ENCODE results near the gene TRIM40.
"Not testable (repeated sequence)": the region's sequence is repeated elsewhere in the genome, so short reads cannot be mapped to it uniquely, and the experiment has no call there.

TRIM40 gene

GRCh38 chr6:30116724-30117123, 19.2 kb upstream of the TRIM40 start:
- H3K4me1 ChIP-seq (ENCODE audit: control insufficient read depth, insufficient read depth, low read length, unreplicated experiment): peaks cover 4% of the 10 kb centered on the region
- no peaks in the 10 kb centered on the region for H3K79me2 ChIP-seq (ENCODE audit: control insufficient read depth, insufficient read depth, low read length, unreplicated experiment)
- no peaks in the 10 kb centered on the region for H3K36me3 ChIP-seq (ENCODE audit: insufficient read depth, low read length)
- no peak overlapping the region for H3K27ac ChIP-seq (ENCODE audit: low read depth, low read length)
- H2AFZ ChIP-seq (ENCODE audit: low read length, unreplicated experiment): no peak overlapping the region
- no peak overlapping the region for H3K4me3 ChIP-seq (ENCODE audit: low read depth, low read length)
- H3K27me3 ChIP-seq (ENCODE audit: insufficient read depth, low read length): peaks cover 27% of the 10 kb centered on the region

GRCh38 chr6:30118691-30119090, 17.2 kb upstream of the TRIM40 start:
- H3K4me3 ChIP-seq (ENCODE audit: low read depth, low read length); H3K27ac ChIP-seq (ENCODE audit: low read depth, low read length); H3K79me2 ChIP-seq (ENCODE audit: control insufficient read depth, insufficient read depth, low read length, unreplicated experiment); H3K27me3 ChIP-seq (ENCODE audit: insufficient read depth, low read length); H2AFZ ChIP-seq (ENCODE audit: low read length, unreplicated experiment); H3K4me1 ChIP-seq (ENCODE audit: control insufficient read depth, insufficient read depth, low read length, unreplicated experiment); H3K36me3 ChIP-seq (ENCODE audit: insufficient read depth, low read length): not testable (repeated sequence)

GRCh38 chr6:30121446-30122366, 14.2 kb upstream of the TRIM40 start:
- Histone ChIP-seq H3K4me3 (ENCODE audit: low read depth, low read length) (no peak overlapping the region), H3K27ac (ENCODE audit: low read depth, low read length) (no peak overlapping the region), H3K4me1 (ENCODE audit: control insufficient read depth, insufficient read depth, low read length, unreplicated experiment) (peaks cover 7% of the 10 kb centered on the region), H3K36me3 (ENCODE audit: insufficient read depth, low read length) (no peaks in the 10 kb centered on the region), H3K27me3 (ENCODE audit: insufficient read depth, low read length) (peaks cover 3% of the 10 kb centered on the region; the same call in 1 of the 2 replicates), H2AFZ (ENCODE audit: low read length, unreplicated experiment) (no peak overlapping the region), H3K79me2 (ENCODE audit: control insufficient read depth, insufficient read depth, low read length, unreplicated experiment) (no peaks in the 10 kb centered on the region)

GRCh38 chr6:30122515-30122914, 13.4 kb upstream of the TRIM40 start:
- Histone ChIP-seq H3K36me3 (ENCODE audit: insufficient read depth, low read length) (no peaks in the 10 kb centered on the region), H3K79me2 (ENCODE audit: control insufficient read depth, insufficient read depth, low read length, unreplicated experiment) (no peaks in the 10 kb centered on the region), H2AFZ (ENCODE audit: low read length, unreplicated experiment) (no peak overlapping the region), H3K4me1 (ENCODE audit: control insufficient read depth, insufficient read depth, low read length, unreplicated experiment) (peaks cover 7% of the 10 kb centered on the region), H3K27ac (ENCODE audit: low read depth, low read length) (no peak overlapping the region), H3K4me3 (ENCODE audit: low read depth, low read length) (no peak overlapping the region), H3K27me3 (ENCODE audit: insufficient read depth, low read length) (peaks cover 10% of the 10 kb centered on the region)

- Histone ChIP-seq H2AFZ (ENCODE audit: low read length, unreplicated experiment) (no peak overlapping the region), H3K4me1 (ENCODE audit: control insufficient read depth, insufficient read depth, low read length, unreplicated experiment) (peaks cover 14% of the 10 kb centered on the region), H3K27me3 (ENCODE audit: insufficient read depth, low read length) (peaks cover 57% of the 10 kb centered on the region), H3K4me3 (ENCODE audit: low read depth, low read length) (peak overlapping the region; percentile 27; the same call in 1 of the 2 replicates), H3K36me3 (ENCODE audit: insufficient read depth, low read length) (no peaks in the 10 kb centered on the region), H3K79me2 (ENCODE audit: control insufficient read depth, insufficient read depth, low read length, unreplicated experiment) (no peaks in the 10 kb centered on the region), H3K27ac (ENCODE audit: low read depth, low read length) (no peak overlapping the region)
Observed at GRCh38 chr6:30127238-30128093, 8.5 kb upstream of the TRIM40 start.

GRCh38 chr6:30129265-30130178, 6.4 kb upstream of the TRIM40 start:
- no peak overlapping the region for H2AFZ ChIP-seq (ENCODE audit: low read length, unreplicated experiment)
- H3K27me3 ChIP-seq (ENCODE audit: insufficient read depth, low read length): peaks cover 70% of the 10 kb centered on the region
- H3K79me2 ChIP-seq (ENCODE audit: control insufficient read depth, insufficient read depth, low read length, unreplicated experiment): no peaks in the 10 kb centered on the region

GRCh38 chr6:30130179-30130679, 5.7 kb upstream of the TRIM40 start:
- H3K36me3 ChIP-seq (ENCODE audit: insufficient read depth, low read length): no peaks in the 10 kb centered on the region
- peaks cover 75% of the 10 kb centered on the region for H3K27me3 ChIP-seq (ENCODE audit: insufficient read depth, low read length)
- no peaks in the 10 kb centered on the region for H3K79me2 ChIP-seq (ENCODE audit: control insufficient read depth, insufficient read depth, low read length, unreplicated experiment)
- peak overlapping the region; percentile 58; the same call in 1 of the 2 replicates for H3K4me3 ChIP-seq (ENCODE audit: low read depth, low read length)
- peaks cover 10% of the 10 kb centered on the region for H3K4me1 ChIP-seq (ENCODE audit: control insufficient read depth, insufficient read depth, low read length, unreplicated experiment)
- H3K27ac ChIP-seq (ENCODE audit: low read depth, low read length): no peak overlapping the region
- H2AFZ ChIP-seq (ENCODE audit: low read length, unreplicated experiment): peak overlapping the region; percentile 9

More at GRCh38 chr6:30129265-30130178, 6.4 kb upstream of the TRIM40 start:
- no peak overlapping the region for H3K4me3 ChIP-seq (ENCODE audit: low read depth, low read length)
- H3K4me1 ChIP-seq (ENCODE audit: control insufficient read depth, insufficient read depth, low read length, unreplicated experiment): peaks cover 10% of the 10 kb centered on the region
- H3K36me3 ChIP-seq (ENCODE audit: insufficient read depth, low read length): no peaks in the 10 kb centered on the region
- H3K27ac ChIP-seq (ENCODE audit: low read depth, low read length): no peak overlapping the region

GRCh38 chr6:30130887-30131862, 4.8 kb upstream of the TRIM40 start:
- Histone ChIP-seq H3K79me2 (ENCODE audit: control insufficient read depth, insufficient read depth, low read length, unreplicated experiment) (no peaks in the 10 kb centered on the region), H3K4me3 (ENCODE audit: low read depth, low read length) (peak overlapping the region; percentile 58; the same call in 1 of the 2 replicates), H2AFZ (ENCODE audit: low read length, unreplicated experiment) (peak overlapping the region; percentile 9), H3K27me3 (ENCODE audit: insufficient read depth, low read length) (peaks cover 84% of the 10 kb centered on the region), H3K36me3 (ENCODE audit: insufficient read depth, low read length) (no peaks in the 10 kb centered on the region), H3K4me1 (ENCODE audit: control insufficient read depth, insufficient read depth, low read length, unreplicated experiment) (peaks cover 10% of the 10 kb centered on the region), H3K27ac (ENCODE audit: low read depth, low read length) (no peak overlapping the region)

- Histone ChIP-seq H3K79me2 (ENCODE audit: control insufficient read depth, insufficient read depth, low read length, unreplicated experiment) (no peaks in the 10 kb centered on the region), H3K4me3 (ENCODE audit: low read depth, low read length) (no peak overlapping the region), H3K27ac (ENCODE audit: low read depth, low read length) (no peak overlapping the region), H3K36me3 (ENCODE audit: insufficient read depth, low read length) (no peaks in the 10 kb centered on the region), H3K27me3 (ENCODE audit: insufficient read depth, low read length) (peaks cover 85% of the 10 kb centered on the region), H3K4me1 (ENCODE audit: control insufficient read depth, insufficient read depth, low read length, unreplicated experiment) (peaks cover 10% of the 10 kb centered on the region), H2AFZ (ENCODE audit: low read length, unreplicated experiment) (no peak overlapping the region)
Observed at GRCh38 chr6:30131947-30132497, 3.9 kb upstream of the TRIM40 start.

All from ACC112 (cell line).